ENCODE measurements around the gene E4F1.
A peak's percentile ranks its signal among the peaks of the same experiment; 100 is the strongest.

The E4F1 gene

DNA sequence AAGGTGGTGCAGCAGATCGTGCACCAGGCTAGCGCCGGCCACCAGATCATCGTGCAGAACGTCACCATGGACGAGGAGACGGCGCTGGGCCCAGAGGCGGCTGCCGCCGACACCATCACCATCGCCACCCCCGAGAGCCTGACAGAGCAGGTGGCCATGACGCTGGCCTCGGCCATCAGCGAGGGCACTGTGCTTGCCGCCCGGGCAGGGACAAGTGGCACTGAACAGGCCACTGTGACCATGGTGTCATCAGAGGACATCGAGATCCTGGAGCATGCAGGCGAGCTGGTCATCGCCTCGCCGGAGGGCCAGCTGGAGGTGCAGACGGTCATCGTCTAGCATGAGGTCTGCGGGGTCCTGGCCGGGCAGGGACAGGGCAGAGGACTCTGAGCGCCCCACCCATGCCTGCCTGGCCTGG, 11.9 kb downstream of the E4F1 start:
- CTCF ChIA-PET = no interaction called here
- no peak for DNase-seq (ENCODE audit: low spot score)
- POLR2A ChIA-PET (ENCODE audit: low non-redundant PET) = no interaction called here
- TF ChIP-seq, protein P1, sequence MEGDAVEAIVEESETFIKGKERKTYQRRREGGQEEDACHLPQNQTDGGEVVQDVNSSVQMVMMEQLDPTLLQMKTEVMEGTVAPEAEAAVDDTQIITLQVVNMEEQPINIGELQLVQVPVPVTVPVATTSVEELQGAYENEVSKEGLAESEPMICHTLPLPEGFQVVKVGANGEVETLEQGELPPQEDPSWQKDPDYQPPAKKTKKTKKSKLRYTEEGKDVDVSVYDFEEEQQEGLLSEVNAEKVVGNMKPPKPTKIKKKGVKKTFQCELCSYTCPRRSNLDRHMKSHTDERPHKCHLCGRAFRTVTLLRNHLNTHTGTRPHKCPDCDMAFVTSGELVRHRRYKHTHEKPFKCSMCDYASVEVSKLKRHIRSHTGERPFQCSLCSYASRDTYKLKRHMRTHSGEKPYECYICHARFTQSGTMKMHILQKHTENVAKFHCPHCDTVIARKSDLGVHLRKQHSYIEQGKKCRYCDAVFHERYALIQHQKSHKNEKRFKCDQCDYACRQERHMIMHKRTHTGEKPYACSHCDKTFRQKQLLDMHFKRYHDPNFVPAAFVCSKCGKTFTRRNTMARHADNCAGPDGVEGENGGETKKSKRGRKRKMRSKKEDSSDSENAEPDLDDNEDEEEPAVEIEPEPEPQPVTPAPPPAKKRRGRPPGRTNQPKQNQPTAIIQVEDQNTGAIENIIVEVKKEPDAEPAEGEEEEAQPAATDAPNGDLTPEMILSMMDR (conservative IDR thresholded peaks at IDR 0.05; ENCODE audit: low read depth) = no peak
- no peak overlapping the region; the same call in 1 of the 2 replicates for H3K27ac ChIP-seq

DNA sequence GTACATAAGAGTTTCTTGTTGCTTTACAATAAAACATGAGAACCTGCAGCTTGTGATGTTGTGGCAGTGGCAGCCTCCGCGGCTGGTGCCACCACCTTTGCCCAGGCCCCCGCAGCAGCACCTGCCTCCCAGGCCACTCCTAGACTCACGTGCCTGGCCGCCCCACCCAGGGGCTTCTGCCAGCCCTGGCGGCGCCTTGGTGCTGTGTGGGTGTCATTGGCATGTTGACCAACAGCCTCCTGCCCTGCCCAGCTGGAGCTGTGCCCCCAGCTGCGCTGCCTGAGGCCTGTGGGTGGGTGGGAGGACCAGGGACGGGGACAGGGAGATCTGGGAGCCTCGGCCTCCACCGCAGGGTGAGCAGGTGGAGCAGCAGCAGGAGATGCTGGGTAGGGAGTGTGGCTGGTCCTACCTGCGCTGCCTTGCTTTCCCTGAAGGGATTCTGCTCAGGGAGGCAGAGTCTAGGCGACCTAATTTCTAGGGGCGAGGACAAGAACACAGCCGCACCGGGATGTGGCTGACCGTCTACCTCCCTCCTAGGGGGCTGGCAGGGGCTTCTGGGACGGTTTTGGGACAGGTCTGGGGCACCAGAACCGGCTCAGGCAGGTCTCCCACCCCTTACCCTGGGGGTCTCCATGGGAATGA, 12.4 kb downstream of the E4F1 start:
- TF ChIP-seq, protein P1 (conservative IDR thresholded peaks at IDR 0.05; ENCODE audit: low read depth) = no peak
- H3K27ac ChIP-seq = peak overlapping the region; percentile 26
- DNase-seq (ENCODE audit: low spot score) = no peak
- CTCF ChIA-PET = interaction anchor here (0.7 kb wide), 1 partner anchor 16 kb away, joined by 3 read pairs; no protein-coding TSS in a partner anchor
- POLR2A ChIA-PET (ENCODE audit: low non-redundant PET) = no interaction called here

DNA sequence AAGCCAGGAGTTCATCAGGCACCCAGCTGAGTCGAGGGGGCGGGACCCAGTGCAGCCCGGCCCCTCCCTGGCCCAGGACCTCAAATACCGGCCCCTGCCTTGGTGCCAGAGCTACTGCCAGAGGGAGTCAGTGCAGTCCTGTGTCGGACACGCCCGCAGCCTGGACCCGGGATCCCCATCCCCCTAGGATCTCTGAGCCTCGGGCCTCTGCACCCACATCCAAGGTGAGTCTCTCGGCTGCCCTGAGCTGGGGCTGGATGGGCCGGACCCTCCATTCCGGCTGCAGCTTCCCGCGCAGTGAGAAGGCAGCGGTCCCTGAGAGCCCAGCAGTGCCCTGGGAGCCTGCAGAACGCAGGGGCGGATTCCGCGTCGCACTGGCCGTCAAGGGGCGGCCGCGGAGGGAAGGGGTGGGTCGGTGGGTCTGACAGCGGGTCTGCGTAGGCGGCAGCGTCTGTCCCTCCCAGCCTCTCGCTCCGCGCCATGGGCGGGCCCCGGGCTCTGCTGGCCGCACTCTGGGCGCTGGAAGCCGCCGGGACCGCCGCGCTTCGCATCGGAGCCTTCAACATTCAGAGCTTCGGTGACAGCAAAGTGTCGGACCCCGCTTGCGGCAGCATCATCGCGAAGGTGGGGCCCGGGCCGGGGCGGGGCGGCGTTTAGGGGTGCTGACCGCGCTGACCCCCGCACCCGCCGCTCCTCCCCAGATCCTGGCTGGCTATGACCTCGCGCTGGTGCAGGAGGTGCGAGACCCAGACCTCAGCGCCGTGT, 13.1 kb downstream of the E4F1 start, which contains the start of gene DNASE1L2:
Gene DNASE1L2 (plus strand): TSS at position 108 of the 765 bp plus-strand sequence. CDS start 373 bp downstream, at position 481.
- TF ChIP-seq, protein P1 (conservative IDR thresholded peaks at IDR 0.05; ENCODE audit: low read depth) = no peak
- H3K27ac ChIP-seq = peak within 1 kb of the TSS; percentile 26
- ChIA-PET CTCF (interaction anchor here (0.7 kb wide), 2 partner anchors 15 to 87 kb away, joined by 3 read pairs; no protein-coding TSS in a partner anchor), POLR2A (ENCODE audit: low non-redundant PET) (no interaction called here)
- peak; percentile 49 for DNase-seq (ENCODE audit: low spot score)

DNA sequence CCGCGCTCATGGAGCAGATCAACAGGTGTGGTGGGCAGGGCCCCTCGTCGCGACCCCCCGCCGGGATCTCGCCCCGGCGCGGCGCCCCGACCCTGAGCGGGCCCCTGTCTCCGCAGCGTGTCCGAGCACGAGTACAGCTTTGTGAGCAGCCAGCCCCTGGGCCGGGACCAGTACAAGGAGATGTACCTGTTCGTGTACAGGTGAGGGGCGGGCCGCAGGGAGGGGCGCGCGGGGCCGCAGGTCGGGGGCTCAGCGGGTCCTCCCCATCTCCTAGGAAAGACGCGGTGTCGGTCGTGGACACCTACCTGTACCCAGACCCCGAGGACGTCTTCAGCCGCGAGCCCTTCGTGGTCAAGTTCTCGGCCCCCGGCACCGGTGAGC, 13.7 kb downstream of the E4F1 start:
- CTCF ChIA-PET = interaction anchor here (0.7 kb wide), 1 partner anchor 88 kb away, joined by 3 read pairs; no protein-coding TSS in a partner anchor
- TF ChIP-seq, protein P1 (conservative IDR thresholded peaks at IDR 0.05; ENCODE audit: low read depth) = no peak
- DNase-seq (ENCODE audit: low spot score) = no peak
- H3K27ac ChIP-seq = no peak overlapping the region
- POLR2A ChIA-PET (ENCODE audit: low non-redundant PET) = no interaction called here

DNA sequence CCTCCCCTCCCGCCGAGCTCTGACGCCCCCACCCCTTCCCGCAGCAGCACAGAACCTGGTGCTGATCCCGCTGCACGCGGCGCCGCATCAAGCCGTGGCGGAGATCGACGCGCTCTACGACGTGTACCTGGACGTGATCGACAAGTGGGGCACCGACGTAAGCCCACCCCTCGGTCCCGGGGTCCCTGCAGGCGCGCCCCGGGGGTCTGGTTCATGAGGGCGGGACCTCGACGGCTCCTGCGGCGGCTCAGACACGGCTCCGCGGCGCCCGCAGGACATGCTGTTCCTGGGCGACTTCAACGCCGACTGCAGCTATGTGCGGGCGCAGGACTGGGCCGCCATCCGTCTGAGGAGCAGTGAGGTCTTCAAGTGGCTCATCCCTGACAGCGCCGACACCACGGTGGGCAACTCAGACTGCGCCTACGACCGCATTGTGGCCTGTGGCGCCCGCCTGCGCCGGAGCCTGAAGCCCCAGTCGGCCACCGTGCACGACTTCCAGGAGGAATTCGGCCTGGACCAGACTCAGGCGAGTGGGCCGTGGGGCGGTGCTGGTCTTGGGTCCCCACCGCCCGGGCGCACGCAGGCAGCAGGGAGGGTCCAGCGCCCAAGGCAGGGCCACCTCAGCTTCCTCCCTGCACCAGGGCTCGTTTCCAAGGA, 14.2 kb downstream of the E4F1 start:
- TF ChIP-seq, protein P1 (conservative IDR thresholded peaks at IDR 0.05; ENCODE audit: low read depth) = no peak
- DNase-seq (ENCODE audit: low spot score) = no peak
- no peak overlapping the region for H3K27ac ChIP-seq
- CTCF ChIA-PET = no interaction called here
- POLR2A ChIA-PET (ENCODE audit: low non-redundant PET) = no interaction called here

DNA sequence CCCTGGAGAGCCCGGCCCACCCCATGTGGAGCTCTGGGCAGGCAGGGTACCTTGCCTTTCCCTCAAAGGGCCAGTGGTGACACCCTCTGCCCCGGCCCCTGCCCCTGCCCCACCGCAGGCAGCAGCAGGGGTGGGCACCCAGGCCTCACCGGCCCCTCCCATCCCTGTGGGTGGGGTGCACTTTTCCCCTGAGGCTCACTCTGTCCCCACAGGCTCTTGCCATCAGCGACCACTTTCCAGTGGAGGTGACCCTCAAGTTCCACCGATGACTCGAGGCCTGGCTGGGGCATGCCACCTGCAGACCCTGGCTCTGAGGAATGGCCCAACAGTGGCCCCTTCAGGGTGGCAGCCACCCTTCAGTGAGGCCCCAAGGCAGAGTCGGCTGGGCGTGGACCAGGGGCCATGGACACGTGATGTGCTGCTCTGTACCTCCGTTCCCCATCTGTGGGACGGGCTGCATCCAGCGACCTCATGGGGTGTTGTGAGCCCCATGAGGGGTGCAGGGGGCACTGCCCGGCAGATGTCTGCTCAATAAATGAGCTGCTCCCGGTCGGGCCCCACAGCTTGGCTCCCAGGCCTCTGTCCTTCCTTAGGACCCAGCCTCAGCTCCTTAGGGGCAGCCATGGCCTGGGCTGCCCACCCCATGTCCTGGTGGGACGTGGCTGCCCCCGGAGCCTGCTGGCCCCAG, 14.9 kb downstream of the E4F1 start:
- peak overlapping the region; percentile 57 for H3K27ac ChIP-seq
- ChIA-PET CTCF (interaction anchor here (0.5 kb wide), 1 partner anchor 53 kb away, joined by 3 read pairs; no protein-coding TSS in a partner anchor), POLR2A (ENCODE audit: low non-redundant PET) (interaction anchor here (1.6 kb wide), 1 partner anchor 43 kb away, joined by 3 read pairs; no protein-coding TSS in a partner anchor)
- TF ChIP-seq, protein P1 (conservative IDR thresholded peaks at IDR 0.05; ENCODE audit: low read depth) = no peak
- no peak for DNase-seq (ENCODE audit: low spot score)
